ENCODE data around the gene IP6K2.

Gene IP6K2

DNA sequence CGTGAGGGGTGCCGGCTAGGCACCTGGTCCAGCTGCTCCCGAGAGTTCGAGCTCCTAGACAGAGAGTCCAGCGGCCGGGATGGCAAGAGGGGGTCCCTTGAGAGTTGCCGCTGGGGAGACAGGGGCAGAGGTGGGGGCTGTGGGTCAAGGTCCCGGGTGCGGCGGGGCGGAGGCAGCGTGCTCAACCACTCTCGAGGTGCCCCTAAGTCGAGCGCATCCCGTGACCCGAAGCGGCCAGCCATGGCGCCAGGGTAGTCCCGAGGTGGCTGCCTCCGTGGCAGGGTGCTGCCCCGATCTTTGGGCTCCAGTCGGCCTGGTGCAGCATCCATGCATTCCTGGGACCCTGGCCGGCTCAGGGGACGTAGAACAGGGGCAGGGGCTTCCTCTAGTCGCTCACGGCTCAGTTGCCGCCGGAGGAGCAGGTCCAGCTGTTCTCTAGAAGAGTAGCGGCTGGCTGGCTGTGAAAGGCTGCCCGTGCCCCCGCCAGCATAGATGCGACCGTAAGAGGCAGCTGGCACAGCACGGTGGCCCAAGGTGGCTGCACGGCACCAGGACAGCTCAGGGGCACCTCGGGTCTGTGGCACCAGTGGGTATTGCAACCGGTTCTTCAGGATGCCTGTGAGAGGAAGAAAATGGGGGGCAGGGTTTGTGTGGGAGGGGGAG, 76.9 kb downstream of the IP6K2 start:
- DNase-seq = no peak

Measured in hypothalamus (tissue), 51 donors.